ENCODE measurements around the gene EPC2.

The EPC2 gene

DNA sequence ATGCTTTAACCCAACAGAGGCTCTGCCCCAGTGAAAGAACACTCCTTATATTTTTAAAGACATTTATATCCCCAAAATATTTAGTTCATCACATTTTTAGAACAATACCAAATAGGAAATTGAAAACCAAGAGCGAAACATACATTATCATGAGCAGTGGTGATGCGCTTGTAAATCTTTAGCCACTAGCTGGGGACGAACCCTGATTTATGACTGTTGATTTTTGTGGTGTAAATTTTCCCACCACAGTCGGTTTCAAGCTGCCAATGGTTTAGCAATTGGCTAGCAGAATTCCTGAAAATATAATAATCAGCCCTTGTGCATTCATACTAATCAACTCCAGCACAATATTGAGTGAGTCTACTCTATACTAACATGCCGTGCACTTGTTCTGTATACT is 27.3 kb upstream of the EPC2 start:
- peaks cover 0 to 6% of the 10 kb centered on the region in 2 donors for H3K27me3 Mint-ChIP-seq
- no peak overlapping the region for H3K4me3 Mint-ChIP-seq
- no peaks in the 10 kb centered on the region for H3K36me3 Mint-ChIP-seq (ENCODE audit: insufficient read depth)
- no peak overlapping the region for H3K27ac Mint-ChIP-seq
- DNase-seq = no peak
- H3K9me3 Mint-ChIP-seq = no peaks in the 10 kb centered on the region
- no peaks in the 10 kb centered on the region for H3K4me1 Mint-ChIP-seq (ENCODE audit: low read depth in 2 of 2)
- ATAC-seq (replicated peaks) = no peak

GRCh38 chr2:148619560-148620195 is 24.9 kb upstream of the EPC2 start:
- Mint-ChIP-seq H3K27ac (peak overlapping the region in 1 of 2 donors; percentile 3), H3K4me3 (no peak overlapping the region), H3K36me3 (ENCODE audit: insufficient read depth) (no peaks in the 10 kb centered on the region), H3K9me3 (no peaks in the 10 kb centered on the region), H3K4me1 (ENCODE audit: low read depth in 2 of 2) (no peaks in the 10 kb centered on the region), H3K27me3 (peaks cover 0 to 6% of the 10 kb centered on the region in 2 donors)
- DNase-seq (no peak), ATAC-seq (replicated peaks) (no peak)

DNA sequence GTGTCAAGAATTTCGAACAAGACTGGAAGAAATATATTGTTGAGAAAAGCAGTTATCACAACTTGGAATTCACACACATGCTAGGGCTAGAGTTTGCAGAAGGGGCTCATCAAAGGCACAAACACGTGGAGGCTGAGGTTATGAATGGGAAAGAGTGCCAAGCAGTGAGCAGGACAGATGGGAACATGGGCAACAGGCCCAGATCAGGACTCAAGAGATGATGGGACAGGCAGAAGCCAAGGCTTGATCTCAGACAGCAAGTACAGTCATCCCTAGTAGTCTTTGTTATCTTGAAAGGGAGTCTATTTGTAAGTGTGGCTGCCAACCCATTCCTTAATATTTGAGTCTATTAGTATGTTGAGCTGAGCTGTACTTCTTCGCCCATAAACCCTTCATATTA is 22.2 kb upstream of the EPC2 start:
- H3K9me3 Mint-ChIP-seq = no peaks in the 10 kb centered on the region
- ATAC-seq (replicated peaks) (no peak), DNase-seq (no peak)
- H3K36me3 Mint-ChIP-seq (ENCODE audit: insufficient read depth) = no peaks in the 10 kb centered on the region
- H3K4me3 Mint-ChIP-seq = no peak overlapping the region
- no peaks in the 10 kb centered on the region for H3K4me1 Mint-ChIP-seq (ENCODE audit: low read depth in 2 of 2)
- peaks cover 0 to 6% of the 10 kb centered on the region in 2 donors for H3K27me3 Mint-ChIP-seq
- no peak overlapping the region for H3K27ac Mint-ChIP-seq

DNA sequence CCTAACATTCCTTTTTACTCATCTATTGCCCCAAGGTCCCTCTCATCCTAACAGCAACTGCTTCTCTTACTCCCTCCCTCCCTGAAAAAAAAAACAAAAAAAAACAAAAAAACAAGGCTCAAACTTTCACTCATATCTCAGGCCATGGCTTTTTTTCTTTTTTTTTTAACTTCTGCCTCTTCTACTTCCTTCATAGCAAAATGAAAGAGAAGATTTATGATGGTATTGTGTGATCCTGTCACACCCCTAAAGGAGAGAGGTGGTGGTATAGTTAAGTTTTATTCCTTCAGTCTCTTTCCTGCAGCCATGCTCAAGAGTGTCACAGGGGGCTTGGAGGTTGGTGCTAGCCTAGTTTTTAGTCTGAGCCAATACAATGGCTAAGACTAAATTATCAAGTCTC is 21.5 kb upstream of the EPC2 start:
- no peak for ATAC-seq (replicated peaks)
- Mint-ChIP-seq H3K9me3 (no peaks in the 10 kb centered on the region), H3K4me3 (no peak overlapping the region), H3K27ac (no peak overlapping the region), H3K4me1 (ENCODE audit: low read depth in 2 of 2) (no peaks in the 10 kb centered on the region), H3K36me3 (ENCODE audit: insufficient read depth) (no peaks in the 10 kb centered on the region), H3K27me3 (peaks cover 0 to 6% of the 10 kb centered on the region in 2 donors)
- DNase-seq = no peak

DNA sequence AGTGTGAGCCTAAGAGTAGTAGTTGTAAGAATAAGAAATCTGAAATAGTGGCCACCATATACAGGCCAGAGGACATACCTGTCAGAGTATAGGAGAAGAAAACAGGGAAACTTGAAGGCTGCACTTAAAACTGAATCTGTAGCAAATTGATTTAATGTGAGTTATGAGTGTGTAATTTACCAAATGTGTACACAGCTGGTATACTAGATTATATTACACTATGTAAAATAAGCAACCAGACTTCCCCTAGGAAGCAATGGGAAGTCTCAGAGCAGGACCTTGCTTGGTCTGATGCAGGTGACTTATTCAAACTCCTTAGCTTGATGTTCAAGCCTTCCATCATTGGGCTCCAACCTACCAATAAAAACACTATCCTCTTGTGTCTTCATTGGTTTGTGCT is 17.3 kb upstream of the EPC2 start:
- ATAC-seq (replicated peaks) (no peak), DNase-seq (no peak)
- Mint-ChIP-seq H3K36me3 (ENCODE audit: insufficient read depth) (no peaks in the 10 kb centered on the region), H3K4me3 (no peak overlapping the region), H3K27ac (no peak overlapping the region), H3K4me1 (ENCODE audit: low read depth in 2 of 2) (no peaks in the 10 kb centered on the region), H3K27me3 (no peaks in the 10 kb centered on the region), H3K9me3 (no peaks in the 10 kb centered on the region)

GRCh38 chr2:148634749-148635148 is 9.8 kb upstream of the EPC2 start:
- no peak for ATAC-seq (replicated peaks)
- no peak overlapping the region for H3K27ac Mint-ChIP-seq
- H3K4me3 Mint-ChIP-seq = no peak overlapping the region
- no peaks in the 10 kb centered on the region for H3K4me1 Mint-ChIP-seq (ENCODE audit: low read depth in 2 of 2)
- no peaks in the 10 kb centered on the region for H3K36me3 Mint-ChIP-seq (ENCODE audit: insufficient read depth)
- DNase-seq = no peak
- H3K27me3 Mint-ChIP-seq = peaks cover 11 to 23% of the 10 kb centered on the region in 2 donors
- no peaks in the 10 kb centered on the region for H3K9me3 Mint-ChIP-seq

GRCh38 chr2:148638543-148638942 is 6.0 kb upstream of the EPC2 start:
- no peak overlapping the region for H3K4me3 Mint-ChIP-seq
- no peak for DNase-seq
- H3K4me1 Mint-ChIP-seq (ENCODE audit: low read depth in 2 of 2) = peaks cover 3 to 6% of the 10 kb centered on the region in 2 donors
- peaks cover 11 to 23% of the 10 kb centered on the region in 2 donors for H3K27me3 Mint-ChIP-seq
- no peaks in the 10 kb centered on the region for H3K9me3 Mint-ChIP-seq
- no peak for ATAC-seq (replicated peaks)
- H3K36me3 Mint-ChIP-seq (ENCODE audit: insufficient read depth) = peaks cover 2% of the 10 kb centered on the region
- H3K27ac Mint-ChIP-seq = no peak overlapping the region

DNA sequence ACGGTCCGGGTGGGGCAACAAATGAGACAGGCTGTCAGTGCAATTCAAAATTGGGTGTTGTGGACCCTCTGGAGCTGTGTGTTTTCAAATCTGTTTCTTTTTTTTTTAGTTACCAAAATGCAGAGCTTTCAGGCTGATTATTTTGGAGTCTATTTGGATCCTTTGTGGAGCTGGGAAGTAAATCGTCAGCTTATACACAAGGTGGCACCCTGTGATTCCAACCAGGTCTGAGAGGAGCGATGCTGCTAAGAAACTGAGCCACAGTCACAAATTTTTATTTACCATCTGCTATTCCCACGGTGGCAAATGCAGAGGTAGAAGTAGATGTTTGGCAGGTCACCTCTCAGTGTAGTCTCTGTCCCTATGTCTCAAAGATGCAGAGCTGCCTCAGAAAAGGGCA is 3.8 kb upstream of the EPC2 start:
- DNase-seq = no peak
- no peak for ATAC-seq (replicated peaks)
- peaks cover 12 to 14% of the 10 kb centered on the region in 2 donors for H3K4me1 Mint-ChIP-seq (ENCODE audit: low read depth in 2 of 2)
- no peak overlapping the region for H3K27ac Mint-ChIP-seq
- H3K4me3 Mint-ChIP-seq = no peak overlapping the region
- H3K9me3 Mint-ChIP-seq = no peaks in the 10 kb centered on the region
- H3K36me3 Mint-ChIP-seq (ENCODE audit: insufficient read depth) = peaks cover 21% of the 10 kb centered on the region
- peaks cover 11 to 14% of the 10 kb centered on the region in 2 donors for H3K27me3 Mint-ChIP-seq

DNA sequence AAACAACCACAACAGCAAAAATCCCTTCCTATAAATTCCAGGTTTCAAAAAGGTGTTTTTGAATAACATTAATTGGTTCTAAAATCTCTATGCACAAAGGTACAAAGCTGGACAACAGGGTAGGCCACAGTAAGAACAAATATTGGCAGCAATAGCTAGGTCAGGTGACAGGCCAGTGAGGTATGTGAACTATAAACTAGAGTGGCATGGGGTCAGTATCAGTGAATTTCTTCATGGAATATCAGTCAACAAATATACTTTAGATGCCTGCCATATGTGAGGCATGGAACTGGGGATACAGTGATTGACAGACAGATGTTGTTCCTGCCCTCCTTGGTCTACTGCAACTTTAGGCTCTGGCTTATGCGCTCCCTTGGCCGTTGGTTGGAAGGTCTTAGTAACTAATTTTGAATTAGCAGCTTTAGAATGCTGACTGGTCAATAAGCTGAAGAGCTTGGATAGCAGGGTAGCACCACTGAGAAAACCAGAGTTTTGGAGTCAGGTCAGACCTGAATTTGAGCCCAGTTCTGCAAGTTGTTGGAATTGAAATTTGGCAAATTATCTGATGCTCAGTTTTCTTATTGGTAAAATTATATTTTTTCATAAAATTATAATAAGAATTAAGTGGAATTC is 2.3 kb upstream of the EPC2 start:
- peaks cover 16 to 17% of the 10 kb centered on the region in 2 donors for H3K4me1 Mint-ChIP-seq (ENCODE audit: low read depth in 2 of 2)
- peaks cover 11 to 14% of the 10 kb centered on the region in 2 donors for H3K27me3 Mint-ChIP-seq
- H3K36me3 Mint-ChIP-seq (ENCODE audit: insufficient read depth) = peaks cover 24% of the 10 kb centered on the region
- no peaks in the 10 kb centered on the region for H3K9me3 Mint-ChIP-seq
- H3K4me3 Mint-ChIP-seq = no peak overlapping the region
- ATAC-seq (replicated peaks) (no peak), DNase-seq (no peak)
- no peak overlapping the region for H3K27ac Mint-ChIP-seq

DNA sequence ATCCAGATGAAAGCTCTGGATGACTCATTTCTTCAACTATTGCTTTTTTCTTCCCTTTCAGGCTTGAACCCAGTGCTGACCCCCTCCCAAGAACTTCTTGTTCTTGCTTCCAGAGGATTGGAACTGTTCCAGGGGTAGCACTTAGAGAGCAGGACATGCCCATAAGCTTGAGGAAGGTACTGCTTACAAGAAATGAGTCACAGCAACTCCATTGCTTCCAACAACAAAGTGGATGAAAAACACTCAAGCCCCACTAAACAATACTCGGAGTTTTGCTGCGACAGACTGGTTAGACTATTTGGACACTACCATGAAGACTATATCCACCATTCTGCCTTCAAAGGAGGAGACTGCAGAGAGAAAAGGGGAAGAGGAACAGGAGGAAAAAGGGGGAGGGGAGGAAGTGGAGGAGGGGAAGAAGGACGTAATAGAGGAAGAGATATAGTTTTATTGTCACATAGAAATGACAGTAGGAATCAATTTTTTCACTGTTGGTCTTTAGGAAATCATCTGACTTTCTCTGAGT is 1.6 kb upstream of the EPC2 start:
- Mint-ChIP-seq H3K27ac (no peak overlapping the region), H3K27me3 (peaks cover 11 to 14% of the 10 kb centered on the region in 2 donors), H3K4me3 (peak overlapping the region; percentile 26 to 90), H3K36me3 (ENCODE audit: insufficient read depth) (peaks cover 29% of the 10 kb centered on the region), H3K4me1 (ENCODE audit: low read depth in 2 of 2) (peaks cover 17 to 19% of the 10 kb centered on the region in 2 donors), H3K9me3 (no peaks in the 10 kb centered on the region)
- DNase-seq (no peak), ATAC-seq (replicated peaks) (no peak)

DNA sequence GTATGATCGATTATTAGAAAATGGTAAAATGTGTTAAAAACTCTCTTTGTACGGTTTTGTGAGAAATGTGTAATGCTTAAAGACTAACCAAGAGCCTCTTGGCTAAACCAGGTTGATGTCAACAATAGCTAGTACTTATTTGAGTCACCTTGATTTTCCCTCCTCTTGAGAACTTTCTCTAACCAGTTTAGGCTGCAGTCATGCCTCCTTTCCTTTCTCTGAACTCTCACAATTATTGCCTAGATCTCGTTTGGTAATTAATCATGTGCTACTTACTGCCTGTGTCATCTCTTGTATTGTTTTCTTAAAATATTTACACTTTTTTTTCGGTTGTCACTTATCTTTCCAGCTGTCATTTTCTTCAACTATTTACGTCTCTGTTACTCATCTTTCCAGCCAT is 1.1 kb upstream of the EPC2 start:
- H3K4me3 Mint-ChIP-seq = peak overlapping the region; percentile 90
- H3K36me3 Mint-ChIP-seq (ENCODE audit: insufficient read depth) = peaks cover 32% of the 10 kb centered on the region
- peak overlapping the region; percentile 91 to 97 for H3K27ac Mint-ChIP-seq
- H3K4me1 Mint-ChIP-seq (ENCODE audit: low read depth in 2 of 2) = peaks cover 17 to 20% of the 10 kb centered on the region in 2 donors
- H3K27me3 Mint-ChIP-seq = peaks cover 6 to 12% of the 10 kb centered on the region in 2 donors
- no peak for DNase-seq
- no peaks in the 10 kb centered on the region for H3K9me3 Mint-ChIP-seq
- no peak for ATAC-seq (replicated peaks)

DNA sequence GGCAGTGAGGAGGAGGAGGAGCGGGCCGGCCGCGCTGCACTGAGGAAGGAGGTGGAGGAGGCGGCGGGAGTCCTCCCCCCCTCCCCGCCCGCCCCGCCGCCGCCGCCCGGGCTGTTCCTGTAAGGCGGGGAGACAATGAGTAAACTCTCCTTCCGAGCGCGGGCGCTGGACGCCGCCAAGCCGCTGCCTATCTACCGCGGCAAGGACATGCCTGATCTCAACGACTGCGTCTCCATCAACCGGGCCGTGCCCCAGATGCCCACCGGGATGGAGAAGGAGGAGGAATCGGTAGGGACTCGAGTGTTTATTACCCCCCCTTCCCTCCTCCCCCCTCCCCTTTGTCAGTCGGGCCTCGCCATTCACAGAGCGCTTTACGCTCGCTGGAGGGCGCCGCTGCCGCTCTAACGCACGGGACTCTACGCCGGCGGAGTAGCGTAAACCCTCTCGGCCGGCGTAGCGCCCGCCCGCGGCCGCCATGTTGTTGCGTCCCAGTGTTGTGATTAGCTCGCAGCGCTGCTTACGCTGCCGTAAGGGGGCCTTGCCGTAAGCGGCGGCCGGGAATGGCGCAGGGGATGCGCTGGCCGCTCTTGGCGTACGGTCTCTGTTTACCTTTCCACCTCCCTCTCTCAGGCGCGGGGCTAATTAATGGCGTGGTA is 460 bp downstream of the EPC2 start:
- H3K27ac Mint-ChIP-seq = peak overlapping the region; percentile 91 to 97
- ATAC-seq (replicated peaks) (peak; percentile 66), DNase-seq (peak; percentile 92 to 96 (median 95))
- peak overlapping the region; percentile 90 for H3K4me3 Mint-ChIP-seq
- H3K27me3 Mint-ChIP-seq = no peaks in the 10 kb centered on the region
- H3K36me3 Mint-ChIP-seq (ENCODE audit: insufficient read depth) = peaks cover 32% of the 10 kb centered on the region
- peaks cover 27 to 33% of the 10 kb centered on the region in 2 donors for H3K4me1 Mint-ChIP-seq (ENCODE audit: low read depth in 2 of 2)
- no peaks in the 10 kb centered on the region for H3K9me3 Mint-ChIP-seq

- Mint-ChIP-seq H3K9me3 (no peaks in the 10 kb centered on the region), H3K36me3 (ENCODE audit: insufficient read depth) (peaks cover 32% of the 10 kb centered on the region), H3K4me3 (peak overlapping the region; percentile 90), H3K27ac (peak overlapping the region; percentile 91 to 97), H3K4me1 (ENCODE audit: low read depth in 2 of 2) (peaks cover 30 to 38% of the 10 kb centered on the region in 2 donors), H3K27me3 (no peaks in the 10 kb centered on the region)
- peak; percentile 62 for ATAC-seq (replicated peaks)
- DNase-seq = peak; percentile 59 to 70 (median 64)
Measured at GRCh38 chr2:148645539-148646230, 1.1 kb downstream of the EPC2 start.

All from effector memory CD8-positive, alpha-beta T cell (primary cell).